B cell (primary cell): ENCODE measurements around the gene AGBL4. TPM values are rescaled to one million over a fixed set of nuclear protein-coding genes. Genes with fewer than 3 reads are reported as not detected.

ENCODE experiments used
- ATAC-seq: fragments of 200-7000 bp; cut with Tn5 transposase; one replicate; pipeline ENCODE4 v1.10.0; 2021; ENCODE audit warnings: low read depth, mild to moderate bottlenecking, moderate number of reproducible peaks, moderate library complexity
- CTCF ChIA-PET: fragments of 350-600 bp; sonication (Branson Sonifier 250); formaldehyde crosslinking; loops from one replicate; lab custom pipeline; 2021; ENCODE audit warnings: antibody characterized with exemption, inconsistent platforms; lab: Charles Lee
- POLR2A ChIA-PET: fragments of 350-600 bp; sonication (Branson Sonifier 250); formaldehyde crosslinking; loops from one replicate; lab custom pipeline; 2021; ENCODE audit warnings: antibody characterized with exemption; lab: Charles Lee
- DNase-seq: peaks from one replicate; pipeline ENCODE4 v3.0.0; 2013
- H2AFZ ChIP-seq: 2 replicates; pipeline ENCODE4 v1.6.1; 2012; ENCODE audit warnings: mild to moderate bottlenecking, low read depth, low read length; ENCODE audit not compliant: insufficient read depth, poor library complexity, severe bottlenecking
- H3K27ac ChIP-seq, 2 donors: 1 replicate in 1 of 2; 2 replicates in 1 of 2; pipeline ENCODE4 v1.5.1; 2012 to 2013; ENCODE audit warnings: low read length in 2 of 2, mild to moderate bottlenecking in 2 of 2, moderate library complexity in 1 of 2
- H3K27me3 ChIP-seq, 4 experiments: fragments of 200-600 bp in 1 of 4; sonication (generic) in 1 of 4; replicated peaks in 1 of 4; 1 replicate in 2 of 4; 2 replicates in 2 of 4; pipeline versions ENCODE4 v1.6.1 to v1.7.0; 2013 to 2016; ENCODE audit warnings: low read length in 3 of 4, mild to moderate bottlenecking in 2 of 4, mixed read lengths in 1 of 4, moderate library complexity in 1 of 4; ENCODE audit not compliant: insufficient read depth in 4 of 4, control insufficient read depth in 3 of 4; ENCODE audit errors: control extremely low read depth in 1 of 4
- H3K36me3 ChIP-seq, 2 experiments: replicated peaks in 1 of 2; 1 replicate in 1 of 2; 2 replicates in 1 of 2; pipeline versions ENCODE4 v1.6.1 to v1.7.1; 2013; ENCODE audit warnings: low read length in 1 of 2; ENCODE audit not compliant: insufficient read depth in 2 of 2, control insufficient read depth in 1 of 2; ENCODE audit errors: control extremely low read depth in 1 of 2, extremely low read depth in 1 of 2
- H3K4me1 ChIP-seq, 2 donors: fragments of 200-600 bp in 1 of 2; sonication (generic) in 1 of 2; 1 replicate in 1 of 2; 2 replicates in 1 of 2; pipeline versions ENCODE4 v1.5.1 to v1.6.1; 2013 to 2017; ENCODE audit warnings: low read length in 2 of 2; ENCODE audit not compliant: control insufficient read depth in 2 of 2, insufficient read depth in 2 of 2
- H3K4me2 ChIP-seq: replicated peaks from 2 replicates; pipeline ENCODE3; 2012; ENCODE audit warnings: mild to moderate bottlenecking, low read depth, low read length; ENCODE audit not compliant: poor library complexity, severe bottlenecking
- H3K4me3 ChIP-seq, 5 experiments: fragments of 200-600 bp in 1 of 5; sonication (generic) in 1 of 5; 1 replicate in 3 of 5; 2 replicates in 2 of 5; pipeline versions ENCODE4 v1.5.1 to v1.7.0; 2011 to 2016; ENCODE audit warnings: low read length in 4 of 5, mild to moderate bottlenecking in 4 of 5, low read depth in 2 of 5, control low read depth in 1 of 5, moderate library complexity in 1 of 5; ENCODE audit not compliant: insufficient read depth in 1 of 5; ENCODE audit errors: control extremely low read depth in 1 of 5, extremely low read depth in 1 of 5
- H3K79me2 ChIP-seq: fragments of 200-600 bp; sonication (generic); one replicate; pipeline ENCODE4 v1.6.0; 2016; ENCODE audit warnings: low read length; ENCODE audit not compliant: control insufficient read depth, insufficient read depth
- H3K9ac ChIP-seq: fragments of 200-600 bp; sonication (generic); 2 replicates; pipeline ENCODE4 v1.6.1; 2017; ENCODE audit warnings: mild to moderate bottlenecking, low read length, moderate library complexity
- H3K9me3 ChIP-seq, 3 donors: one replicate each; pipeline versions ENCODE4 v1.6.1 to v1.7.1; 2013; ENCODE audit warnings: low read length in 2 of 3; ENCODE audit not compliant: control insufficient read depth in 2 of 3, insufficient read depth in 1 of 3; ENCODE audit errors: control extremely low read depth in 1 of 3
- H4K20me1 ChIP-seq: 2 replicates; pipeline ENCODE4 v1.6.0; 2012; ENCODE audit warnings: mild to moderate bottlenecking, low read length; ENCODE audit not compliant: insufficient read depth, control insufficient read depth, poor library complexity, severe bottlenecking
- H3K27ac Mint-ChIP-seq: one replicate; pipeline ENCODE4 v1.8.0; 2021; ENCODE audit warnings: mixed read lengths
- H3K27me3 Mint-ChIP-seq: one replicate; pipeline ENCODE4 v1.8.0; 2021; ENCODE audit warnings: mixed read lengths
- H3K4me1 Mint-ChIP-seq: one replicate; pipeline ENCODE4 v1.8.0; 2021; ENCODE audit warnings: mixed read lengths
- H3K4me3 Mint-ChIP-seq: one replicate; pipeline ENCODE4 v1.8.0; 2021; ENCODE audit warnings: mixed read lengths
- H3K9me3 Mint-ChIP-seq: one replicate; pipeline ENCODE4 v1.8.0; 2022; ENCODE audit warnings: mixed read lengths; ENCODE audit not compliant: insufficient read depth
- EZH2 ChIP-seq: IDR thresholded peaks from 2 replicates; pipeline ENCODE4 v1.6.1; 2012; ENCODE audit warnings: borderline replicate concordance, low read depth, mild to moderate bottlenecking, moderate library complexity, low read length; ENCODE audit not compliant: insufficient read depth, poor library complexity, severe bottlenecking
- WGBS: methylation state at CpG from one replicate; pipeline ENCODE4 v1.1.5; 2013; ENCODE audit warnings: missing lambda C conversion rate; ENCODE audit not compliant: insufficient coverage; 5-methylcytosine and 5-hydroxymethylcytosine counted together
- intact Hi-C: fragments of 100-400 bp; cut with micrococcal nuclease; formaldehyde crosslinking; loops from one replicate; pipeline ENCODE4 v1.10.0; 2022
- polyA plus RNA-seq: library from polyadenylated mRNA; depleted of rRNA; stranded (reverse); fragments of >200 nt; gene quantifications from 2 replicates; pipeline ENCODE4 v1.2.3, GENCODE V29; 2012
- total RNA-seq, 2 donors: library from RNA; stranded (reverse); fragments of 120-200 nt in 1 of 2; gene quantifications; 1 replicate in 1 of 2; 2 replicates in 1 of 2; pipeline versions ENCODE4 v1.2.3 to v1.2.4, GENCODE V29; 2013 to 2022
- TF ChIP-seq, protein P1 (sequence below): fragments of 200-600 bp; IDR thresholded peaks from one replicate; pipeline ENCODE4 v1.8.0; 2022; ENCODE audit warnings: antibody characterized with exemption, mild to moderate bottlenecking

Gene AGBL4
- total and polyA plus RNA-seq, 2 donors (not counting 1 experiment from before 2014, with no cell fraction given), result 0.07 to 0.12 TPM

DNA sequence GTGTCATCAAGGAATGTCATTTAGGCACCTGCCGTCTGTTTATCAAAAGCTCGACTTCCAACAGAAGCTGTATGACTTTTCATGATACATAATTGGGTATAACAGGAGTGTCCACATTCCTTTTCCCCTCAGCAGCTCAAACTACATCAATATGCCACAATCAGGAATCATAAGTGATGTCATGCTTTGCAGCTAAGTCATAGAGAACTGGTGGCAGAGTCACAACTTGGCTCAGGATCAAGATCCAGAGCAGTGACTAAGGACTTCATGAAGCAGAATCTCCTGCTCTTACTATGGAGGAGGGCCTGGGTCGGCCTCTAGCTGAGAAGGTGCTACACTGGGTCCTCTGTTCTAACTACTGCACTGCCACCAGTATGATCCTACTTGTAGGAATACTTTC, 36.5 kb upstream of the AGBL4 start:
- Histone ChIP-seq H2AFZ (no peak overlapping the region), H3K9me3 (no peaks in the 10 kb centered on the region), H4K20me1 (no peaks in the 10 kb centered on the region), H3K4me1 (no peaks in the 10 kb centered on the region), H3K27me3 (no peaks in the 10 kb centered on the region), H3K79me2 (no peaks in the 10 kb centered on the region), H3K4me3 (no peak overlapping the region), H3K27ac (no peak overlapping the region), H3K9ac (no peak overlapping the region), H3K36me3 (no peaks in the 10 kb centered on the region), H3K4me2 (no peak overlapping the region)
- POLR2A ChIA-PET, result no interaction called here
- Mint-ChIP-seq H3K27ac (no peak overlapping the region), H3K9me3 (no peaks in the 10 kb centered on the region), H3K4me1 (no peaks in the 10 kb centered on the region), H3K27me3 (no peaks in the 10 kb centered on the region), H3K4me3 (no peak overlapping the region)
- DNase-seq (no peak), ATAC-seq (no peak)
- TF ChIP-seq, protein P1, sequence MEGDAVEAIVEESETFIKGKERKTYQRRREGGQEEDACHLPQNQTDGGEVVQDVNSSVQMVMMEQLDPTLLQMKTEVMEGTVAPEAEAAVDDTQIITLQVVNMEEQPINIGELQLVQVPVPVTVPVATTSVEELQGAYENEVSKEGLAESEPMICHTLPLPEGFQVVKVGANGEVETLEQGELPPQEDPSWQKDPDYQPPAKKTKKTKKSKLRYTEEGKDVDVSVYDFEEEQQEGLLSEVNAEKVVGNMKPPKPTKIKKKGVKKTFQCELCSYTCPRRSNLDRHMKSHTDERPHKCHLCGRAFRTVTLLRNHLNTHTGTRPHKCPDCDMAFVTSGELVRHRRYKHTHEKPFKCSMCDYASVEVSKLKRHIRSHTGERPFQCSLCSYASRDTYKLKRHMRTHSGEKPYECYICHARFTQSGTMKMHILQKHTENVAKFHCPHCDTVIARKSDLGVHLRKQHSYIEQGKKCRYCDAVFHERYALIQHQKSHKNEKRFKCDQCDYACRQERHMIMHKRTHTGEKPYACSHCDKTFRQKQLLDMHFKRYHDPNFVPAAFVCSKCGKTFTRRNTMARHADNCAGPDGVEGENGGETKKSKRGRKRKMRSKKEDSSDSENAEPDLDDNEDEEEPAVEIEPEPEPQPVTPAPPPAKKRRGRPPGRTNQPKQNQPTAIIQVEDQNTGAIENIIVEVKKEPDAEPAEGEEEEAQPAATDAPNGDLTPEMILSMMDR, result no peak
- TF ChIP-seq EZH2, result no peak
- CTCF ChIA-PET, result no interaction called here
- intact Hi-C loops, result no loop called here
- 100% methylated on average over 1 of the region's 3 CpGs for WGBS

DNA sequence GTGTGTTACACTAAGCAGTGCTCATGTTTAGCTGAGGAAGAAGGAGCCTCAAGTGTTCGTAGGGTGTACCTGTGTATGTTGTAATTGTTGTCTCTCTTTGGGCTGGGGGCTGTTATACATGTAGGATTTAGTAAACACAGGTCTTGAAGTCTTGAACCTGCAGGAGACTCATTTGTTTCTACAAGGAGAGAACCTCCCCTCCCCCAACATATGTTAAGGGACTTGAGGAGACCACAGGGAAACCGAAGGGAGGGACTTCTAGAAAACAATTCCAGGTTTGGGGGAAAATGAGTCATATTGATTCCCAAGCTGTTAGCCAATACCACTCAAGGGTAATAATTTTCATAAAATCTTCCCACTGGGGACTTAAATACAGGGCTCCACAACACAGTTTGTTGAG, 25.0 kb upstream of the AGBL4 start:
- intact Hi-C loops, result no loop called here
- TF ChIP-seq, protein P1, result no peak
- TF ChIP-seq EZH2, result no peak
- ChIA-PET POLR2A (no interaction called here), CTCF (no interaction called here)
- H3K9me3 ChIP-seq, result peaks cover 0 to 8% (median 1%) of the 10 kb centered on the region in 3 donors
- no peak overlapping the region for H2AFZ ChIP-seq
- WGBS, result 80% methylated on average over 1 of the region's 2 CpGs
- no peak overlapping the region for H3K27ac Mint-ChIP-seq
- no peaks in the 10 kb centered on the region for H3K36me3 ChIP-seq
- H3K4me3 ChIP-seq, result no peak overlapping the region
- ATAC-seq (no peak), DNase-seq (no peak)
- H3K9ac ChIP-seq, result no peak overlapping the region
- H3K4me2 ChIP-seq, result no peak overlapping the region
- H3K4me3 Mint-ChIP-seq, result no peak overlapping the region
- H3K79me2 ChIP-seq, result no peaks in the 10 kb centered on the region
- H4K20me1 ChIP-seq, result no peaks in the 10 kb centered on the region
- peaks cover 0 to 4% of the 10 kb centered on the region in 2 donors for H3K4me1 ChIP-seq
- peaks cover 29% of the 10 kb centered on the region for H3K27me3 Mint-ChIP-seq
- H3K27ac ChIP-seq, result no peak overlapping the region
- H3K27me3 ChIP-seq, result peaks cover 1 to 17% (median 9%) of the 10 kb centered on the region in 4 experiments
- H3K9me3 Mint-ChIP-seq, result no peaks in the 10 kb centered on the region
- no peaks in the 10 kb centered on the region for H3K4me1 Mint-ChIP-seq
